CD4-positive, alpha-beta T cell treated with Interleukin-2 at 100 ng/mL for 4 hours (primary cell): ENCODE results near the gene AFAP1L2.

ENCODE experiments used
- DNase-seq: peaks from one replicate; pipeline ENCODE4 v3.0.0-alpha.2; 2020; ENCODE audit warnings: low spot score

AFAP1L2 gene

GRCh38 chr10:114311496-114312209 lies 92.6 kb downstream of the AFAP1L2 start:
- no peak for DNase-seq

GRCh38 chr10:114311023-114311422 lies 93.3 kb downstream of the AFAP1L2 start:
- no peak for DNase-seq

GRCh38 chr10:114310346-114310745 lies 94.0 kb downstream of the AFAP1L2 start:
- DNase-seq = no peak

- no peak for DNase-seq
Observed at GRCh38 chr10:114309364-114309651, 95.0 kb downstream of the AFAP1L2 start.

- no peak for DNase-seq
Observed at GRCh38 chr10:114308531-114309363, 95.6 kb downstream of the AFAP1L2 start.

GRCh38 chr10:114307731-114308130 lies 96.6 kb downstream of the AFAP1L2 start:
- no peak for DNase-seq

GRCh38 chr10:114306116-114306973 lies 98.0 kb downstream of the AFAP1L2 start:
- no peak for DNase-seq

- no peak for DNase-seq
Observed at GRCh38 chr10:114305521-114305925, 98.8 kb downstream of the AFAP1L2 start.

GRCh38 chr10:114304571-114305421 lies 99.5 kb downstream of the AFAP1L2 start:
- peak; percentile 52 for DNase-seq

- peak; percentile 72 for DNase-seq
Observed at GRCh38 chr10:114304017-114304570, 100.2 kb downstream of the AFAP1L2 start.

GRCh38 chr10:114303556-114303955 lies 100.7 kb downstream of the AFAP1L2 start:
- DNase-seq = no peak

- DNase-seq = no peak
Observed at GRCh38 chr10:114301951-114302710, 102.2 kb downstream of the AFAP1L2 start.

GRCh38 chr10:114301177-114301576 lies 103.1 kb downstream of the AFAP1L2 start:
- DNase-seq = no peak

GRCh38 chr10:114300036-114300645 lies 104.2 kb downstream of the AFAP1L2 start:
- no peak for DNase-seq

GRCh38 chr10:114297136-114297705 lies 107.1 kb downstream of the AFAP1L2 start:
- DNase-seq = no peak

GRCh38 chr10:114295393-114295792 lies 108.9 kb downstream of the AFAP1L2 start:
- DNase-seq = no peak

- no peak for DNase-seq
Observed at GRCh38 chr10:114294549-114294948, 109.8 kb downstream of the AFAP1L2 start.

- no peak for DNase-seq
Observed at GRCh38 chr10:114293075-114293474, 111.2 kb downstream of the AFAP1L2 start.

GRCh38 chr10:114291516-114291915 lies 112.8 kb downstream of the AFAP1L2 start:
- DNase-seq = no peak

GRCh38 chr10:114291076-114291475 lies 113.2 kb downstream of the AFAP1L2 start:
- DNase-seq = no peak
